GM21390 (cell line): ENCODE measurements around the gene DAPK1.

Experiments
- ATAC-seq: cut with Tn5 transposase; IDR thresholded peaks from one replicate; pipeline ENCODE4 v1.9.1; 2021; ENCODE audit not compliant: unreplicated experiment

The DAPK1 gene

DNA sequence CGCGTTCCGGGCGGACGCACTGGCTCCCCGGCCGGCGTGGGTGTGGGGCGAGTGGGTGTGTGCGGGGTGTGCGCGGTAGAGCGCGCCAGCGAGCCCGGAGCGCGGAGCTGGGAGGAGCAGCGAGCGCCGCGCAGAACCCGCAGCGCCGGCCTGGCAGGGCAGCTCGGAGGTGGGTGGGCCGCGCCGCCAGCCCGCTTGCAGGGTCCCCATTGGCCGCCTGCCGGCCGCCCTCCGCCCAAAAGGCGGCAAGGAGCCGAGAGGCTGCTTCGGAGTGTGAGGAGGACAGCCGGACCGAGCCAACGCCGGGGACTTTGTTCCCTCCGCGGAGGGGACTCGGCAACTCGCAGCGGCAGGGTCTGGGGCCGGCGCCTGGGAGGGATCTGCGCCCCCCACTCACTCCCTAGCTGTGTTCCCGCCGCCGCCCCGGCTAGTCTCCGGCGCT, at the start of gene DAPK1:
DAPK1 (plus strand) TSS at position 264 of the 442 bp plus-strand sequence. CDS start 1,211 bp downstream, outside the sequence.
- peak; percentile 47 for ATAC-seq

GRCh38 chr9:87451149-87451548, 46.5 kb upstream of the DAPK1 start:
- no peak for ATAC-seq

- ATAC-seq = no peak
These were observed 42.3 kb upstream of the DAPK1 start for GRCh38 chr9:87455407-87455806.

DNA sequence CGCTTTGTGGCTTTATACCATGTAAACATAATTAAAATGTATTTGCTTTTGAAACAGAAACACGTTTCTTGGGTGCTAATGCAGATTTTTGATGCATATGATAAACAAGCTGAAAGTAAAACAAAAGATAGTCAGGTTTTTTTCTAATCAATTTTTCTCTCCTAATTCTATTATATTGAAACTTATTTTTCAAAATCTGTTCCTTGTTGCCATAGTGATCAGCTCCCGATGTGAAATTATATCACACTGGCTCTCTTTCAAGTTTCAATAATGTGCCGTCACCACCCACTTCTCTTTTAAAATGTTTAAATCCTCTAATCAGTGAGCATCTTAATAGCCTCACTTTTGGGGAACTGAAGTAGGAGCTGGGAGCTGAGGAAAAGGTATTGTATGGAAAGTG, 36.4 kb upstream of the DAPK1 start:
- ATAC-seq = no peak

GRCh38 chr9:87464110-87464991, 33.3 kb upstream of the DAPK1 start:
- ATAC-seq = peak; percentile 75

GRCh38 chr9:87464992-87465378, 32.7 kb upstream of the DAPK1 start:
- no peak for ATAC-seq

DNA sequence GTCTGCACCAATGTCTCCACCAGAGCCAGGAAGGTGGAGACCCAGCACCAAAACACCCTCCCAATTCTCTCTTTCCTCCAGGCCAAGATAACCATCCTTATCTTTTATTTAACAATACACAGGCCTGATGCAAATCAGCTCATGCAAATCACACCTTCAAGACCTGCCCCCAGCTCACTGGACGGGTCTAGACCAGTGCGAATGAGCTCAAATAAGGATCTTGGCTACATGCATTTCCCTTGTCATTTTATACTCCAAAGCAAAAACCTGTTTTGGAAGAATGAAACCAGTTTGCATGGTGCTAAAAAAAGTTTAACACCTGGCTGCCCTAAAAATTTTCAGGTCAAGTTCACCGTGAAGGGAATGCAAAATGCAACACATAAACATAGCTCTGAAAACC, 31.9 kb upstream of the DAPK1 start:
- no peak for ATAC-seq

GRCh38 chr9:87467187-87467586, 30.5 kb upstream of the DAPK1 start:
- ATAC-seq = no peak

- ATAC-seq = no peak
These were observed 27.7 kb upstream of the DAPK1 start for GRCh38 chr9:87469793-87470465.

- ATAC-seq = no peak
These were observed 25.9 kb upstream of the DAPK1 start for GRCh38 chr9:87471746-87472145.

DNA sequence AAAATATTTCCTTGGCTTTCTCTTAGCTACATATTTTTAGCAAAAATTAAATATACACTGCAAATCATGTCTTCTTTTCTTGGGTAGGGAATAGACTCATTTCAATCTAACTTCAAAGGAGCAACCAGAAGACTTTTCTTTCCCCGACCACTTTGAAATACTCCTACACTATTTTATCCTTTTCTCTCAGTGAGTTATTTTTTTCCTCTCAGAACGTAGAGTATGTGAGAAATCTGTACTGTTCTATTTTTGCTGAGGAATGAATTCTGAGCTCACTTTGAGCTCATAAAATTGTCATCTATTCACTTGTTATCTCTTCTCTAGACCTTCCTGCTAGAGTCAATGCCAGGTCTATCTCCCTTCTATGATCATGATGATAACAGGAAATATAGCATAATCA, 22.2 kb upstream of the DAPK1 start:
- no peak for ATAC-seq

DNA sequence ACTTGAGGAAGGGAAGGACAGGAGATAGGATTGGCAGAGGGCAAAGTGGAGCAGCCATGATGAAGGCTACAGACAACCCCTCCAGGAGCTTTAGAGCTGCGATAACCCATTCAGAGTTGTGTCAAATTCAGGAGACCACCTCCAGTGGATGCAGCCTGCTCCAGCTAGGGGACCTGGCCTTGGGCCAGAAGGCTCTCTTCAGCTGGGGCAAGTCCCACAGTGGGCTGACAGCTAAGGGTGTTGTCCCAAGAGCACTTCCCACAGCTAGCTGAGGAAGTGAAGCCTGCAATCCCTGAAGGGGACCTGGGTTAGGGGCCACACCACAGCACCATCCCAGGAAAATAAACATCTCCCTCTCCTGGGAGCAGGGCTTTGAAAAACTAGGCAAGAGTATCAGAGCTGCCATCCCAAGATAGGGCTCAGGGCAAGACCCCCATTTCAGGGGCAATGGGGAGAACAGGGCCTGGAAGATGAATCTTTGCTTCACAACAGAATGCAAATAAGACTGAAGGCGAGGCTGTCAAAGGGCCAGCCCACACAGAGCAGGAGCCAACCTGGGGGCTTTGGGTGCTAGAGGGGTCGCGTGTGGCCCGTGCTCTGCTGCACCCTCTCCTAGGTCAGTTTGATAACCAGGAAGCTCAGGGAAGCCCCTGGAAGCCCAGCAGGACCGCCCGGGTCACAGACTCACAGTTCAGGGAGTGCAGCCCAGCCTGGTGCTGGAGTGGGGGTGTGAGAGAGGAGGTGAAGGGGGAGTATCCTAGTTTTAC, 19.3 kb upstream of the DAPK1 start:
- ATAC-seq = no peak

DNA sequence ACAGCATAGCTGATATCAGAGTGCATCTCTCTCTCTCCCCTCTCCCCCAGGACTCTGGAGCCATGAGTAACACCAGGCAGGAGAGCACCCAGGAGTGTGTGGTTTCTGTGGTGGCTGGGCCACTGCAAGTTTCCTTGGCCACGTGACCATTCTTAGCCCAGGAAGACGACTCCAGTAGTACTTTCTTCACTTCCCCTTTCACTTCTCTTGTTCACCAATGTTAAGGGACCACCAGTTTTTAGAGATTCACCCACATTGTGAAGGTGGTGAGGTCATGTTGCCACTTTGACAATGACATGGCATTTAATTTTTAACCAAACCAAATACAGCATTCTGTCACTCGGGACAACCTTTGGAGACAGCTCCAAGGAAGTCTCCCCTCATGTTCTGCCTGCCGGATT, 17.9 kb upstream of the DAPK1 start:
- peak; percentile 94 for ATAC-seq

DNA sequence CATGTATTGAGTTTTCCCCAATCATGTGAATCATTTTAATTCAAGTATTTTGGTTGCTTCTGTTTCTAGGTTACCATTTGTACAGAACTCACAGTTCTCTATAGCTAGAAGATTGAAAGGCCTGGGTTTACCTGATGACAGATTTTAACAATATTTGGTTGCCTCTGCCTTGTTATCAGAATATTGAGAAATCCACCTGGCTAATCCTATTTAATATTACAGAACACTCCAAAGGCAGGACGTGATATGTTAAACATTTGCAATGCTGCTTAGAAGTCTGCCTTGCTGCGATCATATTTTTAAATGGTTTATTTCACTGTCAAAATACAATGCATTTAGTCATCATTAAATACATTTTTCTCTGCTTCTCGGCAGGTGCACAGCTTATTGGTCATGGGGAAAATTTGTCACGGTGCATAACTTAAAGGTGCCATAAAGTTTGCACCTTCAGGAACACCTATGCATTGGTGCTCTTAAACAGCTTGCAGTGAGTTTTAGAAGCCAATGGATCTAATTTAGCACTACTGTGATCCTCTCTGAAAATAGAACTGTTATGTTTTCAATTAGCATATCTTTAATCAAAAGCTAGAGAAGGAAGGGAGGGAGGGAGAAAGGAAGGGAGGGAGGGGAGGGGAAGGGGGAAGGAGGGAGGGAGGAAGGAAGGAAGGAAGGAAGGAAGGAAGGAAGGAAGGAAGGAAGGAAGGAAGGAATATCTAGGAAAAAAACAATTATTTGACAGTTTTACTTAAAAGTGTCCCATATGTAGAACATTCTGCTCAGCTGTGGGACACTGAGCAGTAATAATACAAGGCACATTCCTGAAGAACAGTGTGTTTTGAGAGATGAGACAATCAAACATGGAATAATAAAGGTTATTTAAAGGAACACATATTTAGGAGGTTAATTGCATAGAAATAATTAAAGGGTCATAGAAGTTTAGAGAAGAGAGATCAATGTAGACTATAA, 15.5 kb upstream of the DAPK1 start:
- no peak for ATAC-seq

GRCh38 chr9:87490225-87490624, 7.4 kb upstream of the DAPK1 start:
- no peak for ATAC-seq

DNA sequence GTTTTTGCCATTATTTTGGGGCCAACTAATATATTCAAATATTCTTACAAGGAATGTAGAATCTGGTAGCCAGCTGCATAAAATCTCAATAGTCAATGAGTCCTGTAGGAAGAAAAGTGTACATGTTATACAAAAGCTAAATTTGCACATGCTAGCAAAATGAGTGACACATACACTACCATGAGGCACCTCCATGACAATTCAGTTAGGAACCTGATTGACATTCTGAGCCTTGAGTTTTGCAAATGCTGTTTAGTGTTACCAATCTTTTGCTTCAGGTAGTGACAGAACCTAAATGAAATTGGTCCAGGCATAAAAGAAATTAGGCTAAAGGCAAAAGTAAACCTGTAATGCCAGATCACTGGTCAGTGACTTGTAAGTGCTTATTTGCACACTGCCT, 6.8 kb upstream of the DAPK1 start:
- no peak for ATAC-seq

DNA sequence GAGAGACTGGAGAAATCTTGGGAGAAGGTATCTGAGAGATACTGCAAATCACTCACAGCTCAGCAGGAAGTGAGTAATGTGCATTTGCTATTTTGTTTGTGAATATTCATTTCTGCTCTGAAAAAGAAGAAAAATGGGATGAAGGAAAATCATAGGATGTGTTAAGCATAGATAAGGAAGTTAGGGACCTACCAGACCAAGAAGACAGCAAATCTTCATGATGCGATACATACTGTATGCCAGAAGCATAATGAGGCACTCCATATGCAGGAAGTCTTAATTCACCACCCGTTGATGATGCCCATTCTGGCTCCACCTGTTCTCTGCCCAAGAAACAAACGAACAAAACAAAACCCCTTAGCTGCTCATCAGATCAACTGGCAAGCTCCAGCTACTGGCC, 6.1 kb upstream of the DAPK1 start:
- ATAC-seq = no peak

DNA sequence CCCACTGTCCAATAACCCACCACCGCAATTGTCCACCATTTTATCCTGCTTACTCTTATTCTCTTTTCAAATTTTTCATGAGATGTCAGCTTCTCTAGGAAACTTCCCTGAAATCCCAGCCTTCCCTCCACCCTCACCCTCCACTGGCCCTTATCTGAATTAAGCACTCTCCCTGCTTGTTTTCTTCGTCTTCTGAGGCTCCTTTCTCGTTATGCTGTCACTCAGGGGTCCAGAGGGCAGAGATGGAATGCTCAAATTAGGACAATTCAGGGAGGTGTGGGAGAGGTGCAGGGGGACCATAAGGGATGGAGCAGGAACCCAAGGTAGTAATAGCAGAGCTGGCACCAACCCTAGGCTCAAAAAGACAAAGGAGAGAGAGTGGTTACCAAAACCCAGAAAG, 5.0 kb upstream of the DAPK1 start:
- ATAC-seq = no peak

DNA sequence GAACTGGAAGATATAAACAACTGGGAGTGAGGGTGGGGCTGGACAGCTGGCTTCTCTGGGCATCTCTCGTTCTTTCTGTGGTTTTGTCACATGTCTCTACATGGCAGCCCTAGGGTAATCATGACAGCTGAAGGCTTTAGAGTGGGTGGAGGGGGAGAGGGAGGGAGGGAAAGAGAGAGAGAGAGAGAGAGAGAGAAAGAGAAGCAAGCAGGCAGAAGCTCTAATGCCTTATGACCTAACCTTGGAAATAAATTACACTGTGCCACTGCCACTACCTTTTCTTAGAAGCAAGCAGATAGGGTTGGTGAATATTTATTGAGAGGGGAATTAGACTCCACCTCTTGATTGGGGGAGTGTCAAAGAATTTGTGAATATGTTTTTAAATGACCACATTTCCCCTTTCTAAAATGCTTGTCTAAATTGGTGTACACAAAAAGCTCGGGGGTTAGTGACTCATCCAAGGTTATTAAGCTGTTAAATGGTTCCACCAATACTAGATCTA, 2.6 kb upstream of the DAPK1 start:
- no peak for ATAC-seq

DNA sequence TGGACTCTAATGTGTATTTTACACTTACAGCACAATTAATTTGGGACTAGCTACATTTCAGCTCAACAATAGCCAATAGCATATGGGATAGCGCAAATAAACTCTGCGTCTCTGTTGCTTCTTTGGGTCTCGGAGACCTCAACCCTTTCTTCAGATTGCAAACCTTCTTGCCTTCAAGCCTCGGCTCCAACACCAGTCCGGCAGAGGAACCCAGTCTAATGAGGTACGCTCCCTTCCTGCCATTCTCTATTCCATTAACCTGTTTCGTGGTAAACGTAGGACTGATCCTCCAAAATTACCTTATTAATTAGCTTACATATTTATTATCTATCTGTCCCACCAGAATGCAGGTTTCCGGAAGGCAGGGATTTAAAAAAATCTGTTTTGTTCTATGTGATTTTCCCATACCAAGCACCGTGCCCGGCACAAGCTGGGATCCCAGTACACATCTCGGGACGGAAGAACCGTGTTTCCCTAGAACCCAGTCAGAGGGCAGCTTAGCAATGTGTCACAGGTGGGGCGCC, 525 bp upstream of the DAPK1 start:
- no peak for ATAC-seq
